ENCODE data around the gene LCP2.

The LCP2 gene

DNA sequence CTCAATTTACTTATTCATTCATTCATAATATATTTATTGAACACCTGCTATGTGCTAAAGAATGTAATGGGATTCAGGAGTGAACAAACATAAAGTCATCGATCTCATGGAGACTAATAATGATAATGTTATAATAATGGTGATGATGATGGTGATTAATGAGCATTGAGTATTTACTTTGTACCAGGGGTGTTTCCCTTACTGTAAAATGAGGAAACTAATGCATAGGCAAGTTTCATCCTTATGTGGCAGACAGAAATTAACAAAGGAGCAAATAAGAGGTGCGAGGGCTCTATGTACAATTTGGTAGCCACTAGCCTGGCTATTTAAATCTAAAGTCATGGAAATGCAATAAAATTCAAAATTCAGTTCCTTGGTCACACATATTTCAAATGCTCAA is 11.1 kb upstream of the LCP2 start:
- H3K9me3 ChIP-seq: no peaks in the 10 kb centered on the region
- TF ChIP-seq, protein P1, sequence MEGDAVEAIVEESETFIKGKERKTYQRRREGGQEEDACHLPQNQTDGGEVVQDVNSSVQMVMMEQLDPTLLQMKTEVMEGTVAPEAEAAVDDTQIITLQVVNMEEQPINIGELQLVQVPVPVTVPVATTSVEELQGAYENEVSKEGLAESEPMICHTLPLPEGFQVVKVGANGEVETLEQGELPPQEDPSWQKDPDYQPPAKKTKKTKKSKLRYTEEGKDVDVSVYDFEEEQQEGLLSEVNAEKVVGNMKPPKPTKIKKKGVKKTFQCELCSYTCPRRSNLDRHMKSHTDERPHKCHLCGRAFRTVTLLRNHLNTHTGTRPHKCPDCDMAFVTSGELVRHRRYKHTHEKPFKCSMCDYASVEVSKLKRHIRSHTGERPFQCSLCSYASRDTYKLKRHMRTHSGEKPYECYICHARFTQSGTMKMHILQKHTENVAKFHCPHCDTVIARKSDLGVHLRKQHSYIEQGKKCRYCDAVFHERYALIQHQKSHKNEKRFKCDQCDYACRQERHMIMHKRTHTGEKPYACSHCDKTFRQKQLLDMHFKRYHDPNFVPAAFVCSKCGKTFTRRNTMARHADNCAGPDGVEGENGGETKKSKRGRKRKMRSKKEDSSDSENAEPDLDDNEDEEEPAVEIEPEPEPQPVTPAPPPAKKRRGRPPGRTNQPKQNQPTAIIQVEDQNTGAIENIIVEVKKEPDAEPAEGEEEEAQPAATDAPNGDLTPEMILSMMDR (IDR thresholded peaks at IDR 0.05; ENCODE audit: low read depth, low read length): no peak
- H3K27me3 ChIP-seq: no peaks in the 10 kb centered on the region
- H3K4me1 ChIP-seq: no peaks in the 10 kb centered on the region
- H3K4me3 ChIP-seq (ENCODE audit: low read depth, low read length): no peak overlapping the region
- no peak for DNase-seq
- H3K36me3 ChIP-seq: no peaks in the 10 kb centered on the region

DNA sequence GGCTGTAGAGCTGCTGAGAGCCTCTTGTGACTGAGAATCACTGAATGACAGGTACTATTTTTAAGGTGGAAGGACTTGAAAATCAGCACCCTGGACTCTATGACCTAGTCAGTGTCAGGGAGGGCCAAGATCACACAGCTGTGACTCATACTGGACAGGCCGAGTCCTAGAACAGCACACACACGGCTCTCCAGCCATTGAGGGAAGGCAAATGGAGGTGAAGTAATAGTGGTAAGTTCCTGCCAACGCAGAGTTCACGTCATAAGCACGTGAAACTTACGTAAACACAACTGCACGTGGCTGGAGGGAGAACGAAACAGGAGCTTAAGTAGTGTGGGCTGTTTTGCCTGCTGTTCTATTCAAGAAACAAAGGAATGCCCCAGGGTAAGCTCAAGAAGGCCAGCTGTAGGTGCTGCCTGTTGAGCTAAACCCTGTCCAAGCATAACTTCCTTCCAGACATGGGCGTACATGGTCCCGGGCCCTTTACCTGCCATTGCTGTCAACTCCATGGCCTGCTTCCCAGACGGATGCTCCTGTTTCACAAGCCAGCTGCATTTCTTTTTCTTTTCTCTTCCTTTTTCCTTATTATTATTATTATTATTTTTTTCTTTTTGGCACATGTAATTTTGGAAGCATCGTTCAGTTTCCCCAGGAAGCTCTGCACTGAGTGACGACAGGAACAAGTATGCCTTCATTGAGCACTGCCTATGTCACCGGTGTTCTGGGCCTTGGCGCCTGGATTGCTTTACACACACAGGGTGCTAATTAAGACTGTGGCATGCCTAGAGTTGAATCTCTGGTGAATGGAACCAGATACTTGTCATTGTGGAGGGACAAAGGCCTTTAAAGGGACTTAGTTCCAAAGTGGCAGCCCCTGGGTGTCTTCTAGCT is 10.2 kb upstream of the LCP2 start:
- no peaks in the 10 kb centered on the region for H3K9me3 ChIP-seq
- H3K4me3 ChIP-seq (ENCODE audit: low read depth, low read length): no peak overlapping the region
- TF ChIP-seq, protein P1 (IDR thresholded peaks at IDR 0.05; ENCODE audit: low read depth, low read length): no peak
- no peaks in the 10 kb centered on the region for H3K27me3 ChIP-seq
- no peaks in the 10 kb centered on the region for H3K36me3 ChIP-seq
- DNase-seq: no peak
- no peaks in the 10 kb centered on the region for H3K4me1 ChIP-seq

DNA sequence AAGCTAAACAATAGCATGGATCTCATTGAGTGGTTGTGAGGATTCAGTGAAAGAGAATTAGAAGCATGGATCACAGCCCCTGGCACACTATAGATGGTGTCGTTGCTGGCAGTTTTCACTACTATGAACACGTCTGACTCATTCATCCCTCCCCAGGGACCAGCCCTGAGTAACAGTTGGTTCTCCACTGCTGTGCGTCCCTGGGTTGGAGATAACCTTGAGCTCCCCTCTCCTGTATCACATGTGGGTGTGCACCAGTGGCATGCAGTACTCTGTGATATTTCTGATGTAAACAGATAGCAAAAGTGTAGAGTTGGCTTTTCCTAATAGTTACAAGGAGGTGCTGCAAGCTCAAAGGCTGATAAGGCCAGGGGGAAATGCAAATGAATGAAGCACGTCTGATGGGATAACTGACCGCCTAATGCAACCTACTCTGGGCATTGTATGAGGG is 8.8 kb upstream of the LCP2 start:
- Histone ChIP-seq H3K9me3 (no peaks in the 10 kb centered on the region), H3K36me3 (no peaks in the 10 kb centered on the region), H3K4me3 (ENCODE audit: low read depth, low read length) (no peak overlapping the region), H3K27me3 (no peaks in the 10 kb centered on the region), H3K4me1 (no peaks in the 10 kb centered on the region)
- DNase-seq: peak; percentile 68
- TF ChIP-seq, protein P1 (IDR thresholded peaks at IDR 0.05; ENCODE audit: low read depth, low read length): no peak

DNA sequence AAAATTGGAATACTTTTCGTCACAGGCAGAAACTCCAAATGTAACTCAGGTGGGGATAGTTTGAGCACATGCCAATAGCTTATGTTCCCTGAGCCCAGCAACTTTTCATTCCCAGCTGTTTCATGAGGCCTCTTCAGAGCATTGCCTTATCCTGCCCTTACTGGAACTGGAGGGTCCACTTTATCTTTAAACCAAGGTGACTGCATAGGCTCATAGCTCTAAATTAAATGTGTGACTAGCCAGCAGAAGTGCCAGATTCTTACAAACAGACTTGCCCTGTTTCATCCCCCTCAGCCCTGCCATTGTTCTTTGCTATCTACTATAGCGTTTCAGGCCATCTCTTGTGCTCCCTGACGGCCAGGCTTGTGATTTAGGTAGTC is 8.1 kb upstream of the LCP2 start:
- no peaks in the 10 kb centered on the region for H3K4me1 ChIP-seq
- H3K4me3 ChIP-seq (ENCODE audit: low read depth, low read length): no peak overlapping the region
- TF ChIP-seq, protein P1 (IDR thresholded peaks at IDR 0.05; ENCODE audit: low read depth, low read length): no peak
- no peak for DNase-seq
- no peaks in the 10 kb centered on the region for H3K9me3 ChIP-seq
- H3K27me3 ChIP-seq: no peaks in the 10 kb centered on the region
- H3K36me3 ChIP-seq: no peaks in the 10 kb centered on the region

DNA sequence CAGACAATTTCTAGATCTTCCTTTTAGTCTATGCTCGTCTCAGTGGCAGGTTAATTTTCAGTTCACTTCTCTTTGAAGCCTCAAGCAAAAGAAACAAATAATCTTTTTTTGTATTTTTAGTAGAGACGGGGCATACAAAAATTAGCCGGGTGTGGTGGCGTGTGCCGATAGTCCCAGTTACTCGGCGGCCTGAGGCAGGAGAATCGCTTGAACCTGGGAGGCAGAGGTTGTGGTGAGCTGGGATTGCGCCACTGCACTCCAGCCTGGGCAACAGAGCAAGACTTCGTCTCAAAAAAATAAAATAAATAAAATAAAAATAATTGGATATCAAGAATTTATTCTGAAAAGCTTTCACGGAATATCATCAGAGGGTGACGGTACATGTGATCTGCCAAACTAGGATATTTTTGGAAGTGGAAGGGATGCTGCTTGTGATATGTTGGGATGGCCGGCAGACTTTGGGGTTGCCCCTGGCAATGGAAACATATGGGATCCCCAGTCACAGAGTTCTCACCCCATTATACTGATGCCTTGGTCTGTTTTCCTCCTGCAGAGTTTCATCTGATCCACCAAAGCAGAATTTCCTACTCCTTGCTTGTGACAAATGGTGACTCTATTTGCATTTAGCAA is 7.6 kb upstream of the LCP2 start:
- no peak overlapping the region for H3K4me3 ChIP-seq (ENCODE audit: low read depth, low read length)
- H3K36me3 ChIP-seq: no peaks in the 10 kb centered on the region
- TF ChIP-seq, protein P1 (IDR thresholded peaks at IDR 0.05; ENCODE audit: low read depth, low read length): no peak
- no peak for DNase-seq
- no peaks in the 10 kb centered on the region for H3K27me3 ChIP-seq
- H3K9me3 ChIP-seq: no peaks in the 10 kb centered on the region
- no peaks in the 10 kb centered on the region for H3K4me1 ChIP-seq

DNA sequence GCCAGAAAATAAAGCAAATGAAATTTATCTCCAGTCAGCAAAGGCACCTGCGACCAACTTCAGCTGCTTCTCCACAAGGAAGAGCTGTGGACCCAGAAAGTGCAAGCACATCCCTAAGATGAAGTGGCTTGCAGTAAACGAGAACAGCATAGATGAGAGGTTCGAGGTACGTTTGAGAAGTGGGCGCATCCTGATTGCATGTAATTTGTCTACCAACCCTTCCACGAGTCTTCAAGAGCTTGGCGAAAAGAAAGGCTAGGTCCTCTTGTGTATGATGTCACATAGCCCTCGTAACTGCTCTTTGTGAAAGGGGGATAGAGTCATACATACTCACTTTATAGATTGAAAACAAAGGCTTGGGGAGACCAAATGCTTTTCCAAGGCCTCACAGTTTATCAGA is 6.0 kb upstream of the LCP2 start:
- DNase-seq: no peak
- H3K4me3 ChIP-seq (ENCODE audit: low read depth, low read length): no peak overlapping the region
- H3K9me3 ChIP-seq: no peaks in the 10 kb centered on the region
- H3K4me1 ChIP-seq: no peaks in the 10 kb centered on the region
- no peaks in the 10 kb centered on the region for H3K27me3 ChIP-seq
- TF ChIP-seq, protein P1 (IDR thresholded peaks at IDR 0.05; ENCODE audit: low read depth, low read length): no peak
- H3K36me3 ChIP-seq: no peaks in the 10 kb centered on the region
